ENCODE results near the gene EXO1. TPM values are rescaled to one million over a fixed set of nuclear protein-coding genes. Genes with fewer than 3 reads are reported as not detected.
"Not testable (repeated sequence)": the region's sequence is repeated elsewhere in the genome, so short reads cannot be mapped to it uniquely, and the experiment has no call there.

EXO1 gene
- 1 to 10 TPM in 1 of 2 donors, under 1 TPM in 1; 0.24 to 1.1 TPM for total RNA-seq
- long read RNA-seq = 0 reads

DNA sequence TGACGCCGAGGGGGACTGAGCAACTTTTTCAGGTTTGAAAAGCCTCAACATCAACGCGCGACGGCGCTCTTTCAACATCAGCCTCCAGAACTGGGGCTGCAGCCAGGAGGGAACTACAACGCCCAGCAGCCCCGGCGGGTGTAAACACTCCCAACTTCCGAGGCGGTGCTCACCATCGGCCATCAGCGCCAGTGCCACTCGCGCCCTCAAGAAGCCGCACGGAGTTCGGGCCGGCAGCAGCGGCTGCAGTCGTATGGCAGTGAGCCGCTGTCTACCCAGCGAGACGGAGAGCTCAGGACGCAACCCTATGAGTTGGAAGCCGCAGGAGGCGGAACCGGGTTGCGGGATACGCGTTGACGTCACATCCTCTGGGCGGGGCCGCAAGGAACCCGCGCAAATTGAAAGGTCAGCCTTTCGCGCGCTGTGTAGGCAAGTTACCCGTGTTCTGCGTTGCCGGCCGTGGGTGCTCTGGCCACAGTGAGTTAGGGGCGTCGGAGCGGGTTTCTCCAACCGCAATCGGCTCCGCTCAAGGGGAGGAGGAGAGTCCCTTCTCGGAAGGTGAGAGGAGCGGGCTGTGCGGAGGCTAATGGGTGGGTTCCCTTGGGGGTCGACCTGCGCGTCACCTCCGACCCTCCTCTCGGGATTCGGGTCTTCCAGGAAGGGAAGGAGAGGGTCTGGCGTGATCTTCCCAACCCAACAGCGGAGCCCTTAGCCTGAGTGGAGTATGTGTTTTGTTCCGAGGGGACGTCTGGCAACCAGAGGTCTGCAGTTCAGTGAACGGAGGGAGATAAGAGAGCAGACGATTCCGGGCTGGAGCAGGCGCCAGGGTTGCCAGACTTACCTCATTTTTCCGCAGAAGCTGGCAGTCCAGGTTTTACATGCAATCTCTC is at the start of gene EXO1:
Gene EXO1 (plus strand): TSS at position 409 of the 890 bp plus-strand sequence. CDS start 2,222 bp downstream, outside the sequence.
- intact Hi-C loops (cut with DNase I) = no loop called here
- DNase-seq = peak; percentile 92
- peak; percentile 99 for ATAC-seq

DNA sequence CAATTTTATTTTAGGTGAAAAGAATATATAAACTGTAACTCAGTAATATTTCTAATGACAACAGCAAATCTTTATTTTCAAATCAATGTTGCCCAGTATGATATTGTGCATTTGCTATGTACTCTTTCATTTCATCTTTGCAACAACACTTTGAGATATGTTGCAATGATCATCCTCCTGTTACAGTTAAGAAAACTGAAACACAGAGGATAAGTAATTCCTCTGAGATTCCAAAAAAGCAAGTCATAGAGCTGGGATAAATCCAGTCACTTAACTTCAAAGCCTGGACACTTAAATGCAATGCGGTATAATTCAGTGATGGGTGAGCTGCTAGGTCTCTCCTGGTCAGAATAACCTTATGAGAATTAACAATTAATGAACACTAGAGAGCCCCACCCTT is 48.6 kb upstream of the EXO1 start:
- no peak for DNase-seq
- no peak for ATAC-seq
- intact Hi-C loops (cut with DNase I) = no loop called here

- ATAC-seq = no peak
- DNase-seq = no peak
- intact Hi-C loops (cut with DNase I) = no loop called here
Measured at GRCh38 chr1:241800640-241801039, 47.4 kb upstream of the EXO1 start.

DNA sequence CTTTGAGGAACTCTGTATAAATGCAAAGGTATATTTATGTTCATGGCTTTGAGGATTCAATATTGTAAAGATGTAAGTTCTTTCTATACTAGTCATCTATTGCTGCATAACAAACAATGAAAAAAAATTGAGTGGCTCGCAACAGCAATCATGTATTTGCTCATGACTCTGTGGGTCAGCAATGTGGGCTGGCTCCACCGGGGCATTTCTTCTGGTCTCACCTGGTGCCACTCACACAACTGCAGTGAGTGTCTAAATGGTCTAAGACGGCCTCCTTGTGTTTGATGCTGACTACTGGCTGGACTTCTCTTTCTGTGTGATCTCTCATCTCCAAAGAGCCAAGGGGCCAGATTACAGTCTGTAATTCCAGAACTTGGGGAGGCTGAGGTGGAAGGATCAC is 45.1 kb upstream of the EXO1 start:
- DNase-seq = no peak
- intact Hi-C loops (cut with DNase I) = no loop called here
- ATAC-seq = no peak

DNA sequence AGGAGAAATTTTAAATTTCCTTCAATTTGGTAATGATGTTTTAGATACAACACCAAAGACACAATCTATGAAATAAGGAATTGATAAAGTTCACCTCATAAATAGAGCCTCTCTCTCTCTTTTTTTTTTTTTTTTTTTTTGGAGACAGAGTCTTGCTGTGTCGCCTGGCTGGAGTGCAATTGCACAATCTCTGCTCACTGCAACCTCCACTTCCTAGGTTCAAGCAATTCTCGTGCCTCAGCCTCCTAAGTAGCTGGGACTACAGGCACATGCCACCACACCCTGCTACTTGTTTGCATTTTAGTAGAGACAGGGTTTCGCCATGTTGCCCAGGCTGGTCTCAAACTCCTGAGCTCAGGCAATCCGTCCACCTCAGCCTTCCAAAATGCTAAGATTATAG is 43.3 kb upstream of the EXO1 start:
- DNase-seq; intact Hi-C loops (cut with DNase I); ATAC-seq: not testable (repeated sequence)

DNA sequence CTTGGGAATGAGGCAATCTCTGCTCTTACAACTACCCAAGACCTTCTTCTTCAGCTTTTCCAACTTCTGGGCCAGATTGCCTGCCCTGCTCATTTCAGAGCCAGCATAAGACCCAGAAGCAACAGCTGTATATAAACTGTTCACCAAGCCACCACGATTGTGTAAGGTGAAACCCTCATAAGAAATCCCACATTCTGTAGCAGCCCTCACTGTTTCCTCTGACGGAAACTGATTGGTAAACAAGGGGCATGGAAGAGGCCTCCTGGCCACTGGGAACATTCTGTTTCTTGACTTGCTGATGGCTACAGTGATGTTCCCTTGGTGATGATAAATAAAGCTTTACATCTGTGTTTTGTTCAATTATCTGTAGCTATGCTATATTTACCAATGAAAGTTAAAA is 39.7 kb upstream of the EXO1 start:
- intact Hi-C loops (cut with DNase I) = no loop called here
- ATAC-seq (no peak), DNase-seq (no peak)

DNA sequence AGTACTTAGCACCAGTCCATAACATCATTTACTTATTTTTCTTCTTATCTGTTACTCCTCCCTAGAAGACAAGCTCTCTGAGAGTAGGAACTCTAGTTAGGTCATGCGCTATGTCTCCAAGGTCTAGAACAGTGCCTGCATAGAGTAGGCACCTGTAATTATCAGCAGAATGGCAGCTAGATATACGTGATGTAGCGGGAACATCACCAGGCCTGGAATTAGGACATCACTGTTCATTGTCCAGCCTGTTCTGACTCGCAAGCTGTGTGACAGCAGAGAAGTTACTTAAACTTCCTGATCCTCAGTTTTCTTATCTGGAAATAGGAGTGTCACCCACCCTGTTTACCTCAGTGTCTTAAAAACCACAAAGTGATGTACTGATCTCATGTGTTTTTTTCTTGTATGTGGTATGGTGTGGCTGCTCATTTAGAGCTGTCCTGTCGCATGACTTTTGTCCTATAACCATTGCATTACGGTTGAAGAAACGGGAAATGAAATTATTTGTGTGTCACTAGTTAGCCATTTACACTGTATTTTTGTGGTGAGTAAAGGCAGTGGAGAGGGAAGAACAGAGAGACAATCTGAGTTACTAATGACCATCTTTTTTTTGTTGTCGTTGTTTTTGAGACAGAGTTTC is 37.1 kb upstream of the EXO1 start:
- ATAC-seq = no peak
- no peak for DNase-seq
- intact Hi-C loops (cut with DNase I) = no loop called here

DNA sequence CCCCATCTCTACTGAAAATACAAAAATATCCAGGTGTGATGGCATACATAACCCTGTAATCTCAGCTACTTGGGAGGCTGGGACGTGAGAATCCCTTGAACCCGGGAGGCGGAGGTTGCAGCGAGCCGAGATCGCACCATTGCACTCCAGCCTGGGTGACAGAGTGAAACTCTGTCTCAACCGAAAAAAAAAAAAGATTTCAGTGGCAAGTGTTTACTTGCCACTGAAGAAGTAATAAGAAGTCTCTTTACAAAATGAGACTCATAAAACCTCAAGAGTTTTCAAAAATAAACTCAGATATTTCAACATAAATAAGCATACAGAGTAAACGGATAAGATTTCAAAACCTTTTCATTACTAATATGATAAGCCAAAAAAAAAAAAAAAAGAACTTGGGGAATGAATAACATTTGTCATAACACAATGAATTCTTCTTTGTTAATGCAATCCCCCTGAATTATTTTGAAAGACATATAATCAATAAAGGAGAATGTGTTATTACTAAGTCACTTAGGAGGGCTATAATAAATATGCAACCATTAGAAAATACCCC is 34.2 kb upstream of the EXO1 start:
- no peak for DNase-seq
- no peak for ATAC-seq
- intact Hi-C loops (cut with DNase I) = no loop called here

DNA sequence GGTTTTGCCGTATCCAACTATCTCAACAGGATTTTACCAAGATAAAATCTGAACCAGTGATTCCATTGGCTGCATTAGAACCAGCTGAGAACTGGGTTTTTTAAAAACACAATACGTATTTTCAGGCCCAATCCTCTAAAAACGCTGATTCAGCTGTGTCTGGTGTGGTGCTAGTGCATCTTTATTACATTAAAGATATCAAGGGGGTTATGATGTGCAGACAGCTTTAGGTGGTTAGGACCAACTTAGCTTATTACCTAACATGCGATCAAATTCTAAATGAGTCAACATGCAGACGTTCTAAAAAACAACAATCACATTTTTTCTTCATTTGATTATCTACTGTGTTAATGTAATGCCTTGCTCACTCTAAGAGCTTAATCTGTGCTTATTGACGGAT is 32.0 kb upstream of the EXO1 start:
- no peak for DNase-seq
- ATAC-seq = no peak
- intact Hi-C loops (cut with DNase I) = no loop called here

DNA sequence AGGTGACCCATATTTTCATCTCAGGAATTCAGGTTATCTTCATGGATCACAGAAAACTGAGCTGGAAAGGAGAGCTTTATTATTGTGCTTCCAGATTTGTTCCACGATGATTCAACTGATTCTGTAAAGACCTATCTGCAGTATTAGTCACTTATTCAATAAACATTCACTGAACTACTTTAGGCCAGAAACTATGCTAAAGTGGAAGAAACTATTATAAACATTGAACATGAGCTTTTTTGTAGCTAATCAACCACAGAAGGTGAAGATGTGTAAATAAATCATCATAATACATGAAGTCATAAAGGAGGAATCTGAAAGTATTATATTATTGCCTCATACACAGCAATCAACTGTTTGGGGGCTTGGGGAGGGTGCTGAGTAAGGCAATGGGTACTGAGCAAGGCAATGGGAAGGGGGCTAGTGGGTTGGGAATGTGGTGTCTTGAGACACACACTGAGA is 30.6 kb upstream of the EXO1 start:
- ATAC-seq = no peak
- intact Hi-C loops (cut with DNase I) = no loop called here

GRCh38 chr1:241817956-241818612 is 29.9 kb upstream of the EXO1 start:
- no peak for DNase-seq

More for the DNA sequence above, 30.6 kb upstream of the EXO1 start:
- no peak for DNase-seq

DNA sequence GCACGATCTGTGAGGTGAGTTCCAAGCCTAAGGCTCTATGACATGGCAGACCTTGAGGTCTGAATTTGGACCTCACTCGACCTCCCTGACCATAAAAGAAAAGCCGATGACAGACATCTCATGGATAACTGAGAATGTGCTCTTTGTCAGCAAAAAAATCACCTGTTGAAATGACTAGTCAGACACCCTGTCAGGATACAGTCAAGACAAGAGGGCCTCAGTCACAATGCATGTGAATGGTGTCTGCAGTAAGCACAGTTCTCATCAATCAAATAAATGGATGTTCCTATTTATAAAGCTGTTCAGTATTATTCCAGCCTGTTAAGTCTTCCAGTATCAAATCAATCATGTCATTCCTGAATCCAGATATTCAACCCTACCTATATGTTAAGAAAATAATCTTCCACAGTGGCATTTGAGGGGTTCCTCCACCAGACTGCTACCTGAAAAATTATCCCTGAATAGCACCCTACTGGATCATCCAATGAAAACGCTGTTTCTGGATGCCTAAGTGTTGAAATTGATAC is 28.6 kb upstream of the EXO1 start:
- DNase-seq (no peak), ATAC-seq (no peak)
- intact Hi-C loops (cut with DNase I) = no loop called here

More at GRCh38 chr1:241817956-241818612, 29.9 kb upstream of the EXO1 start:
- intact Hi-C loops (cut with DNase I) = no loop called here
- no peak for ATAC-seq

GRCh38 chr1:241821363-241821762 is 26.6 kb upstream of the EXO1 start:
- ATAC-seq (no peak), DNase-seq (no peak)
- intact Hi-C loops (cut with DNase I) = no loop called here

- ATAC-seq (no peak), DNase-seq (no peak)
- intact Hi-C loops (cut with DNase I) = no loop called here
Measured at GRCh38 chr1:241822846-241823245, 25.2 kb upstream of the EXO1 start.

DNA sequence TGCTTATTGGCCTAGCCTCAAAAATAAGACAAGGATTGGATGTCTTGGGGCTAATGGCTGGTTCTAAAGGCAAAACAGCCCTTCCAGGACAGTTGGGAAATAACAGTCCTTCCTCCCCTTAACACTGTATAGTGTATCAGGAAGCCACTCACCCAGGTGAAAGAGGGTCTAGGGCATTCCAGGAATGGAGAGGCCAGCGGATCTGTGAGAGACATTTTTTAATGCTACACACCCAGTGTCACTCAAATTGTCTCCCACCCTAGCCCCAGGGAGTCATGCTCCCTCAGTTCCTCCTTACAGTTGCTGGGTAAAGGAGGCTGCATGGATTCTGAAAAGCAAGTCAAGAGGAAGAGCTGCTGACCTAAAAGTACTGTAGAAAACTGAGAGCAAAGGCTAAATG is 24.1 kb upstream of the EXO1 start:
- DNase-seq (no peak), ATAC-seq (no peak)
- intact Hi-C loops (cut with DNase I) = no loop called here

DNA sequence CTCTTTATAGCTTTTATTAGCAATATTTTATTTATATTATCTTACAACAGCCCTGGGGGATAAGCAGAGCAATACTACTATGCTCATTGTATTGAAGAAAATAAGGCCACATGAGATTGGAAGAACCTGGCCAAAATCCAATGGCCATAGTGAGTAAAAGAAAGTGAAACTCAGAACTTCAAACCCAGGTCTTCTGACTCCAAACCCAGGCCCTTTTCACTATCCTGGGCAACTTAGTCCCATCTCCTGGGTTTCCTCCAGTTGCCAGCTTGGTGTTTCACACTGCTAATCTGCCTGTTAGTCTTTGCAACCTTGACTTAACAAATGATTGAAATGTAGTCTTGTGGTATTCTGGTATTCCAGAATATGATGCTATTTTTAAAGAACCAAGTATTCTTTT is 22.4 kb upstream of the EXO1 start:
- ATAC-seq (no peak), DNase-seq (no peak)
- intact Hi-C loops (cut with DNase I) = no loop called here

DNA sequence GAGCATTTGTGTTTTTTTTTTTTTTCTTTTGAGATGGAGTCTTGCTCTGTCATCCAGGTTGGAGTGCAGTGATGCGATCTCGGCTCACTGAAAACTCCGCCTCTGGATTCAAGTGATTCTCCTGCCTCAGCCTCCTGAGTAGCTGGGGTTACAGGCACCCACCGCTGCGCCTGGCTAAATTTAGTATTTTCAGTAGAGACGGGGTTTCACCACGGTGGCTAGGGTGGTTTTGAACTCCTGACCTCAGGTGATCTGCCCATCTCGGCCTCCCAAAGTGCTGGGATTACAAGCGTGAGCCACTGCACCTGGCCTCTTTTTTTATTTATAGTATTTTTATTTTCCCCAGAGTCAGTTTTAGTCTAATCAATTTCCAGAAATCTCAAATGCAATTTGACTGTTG is 21.4 kb upstream of the EXO1 start:
- DNase-seq; ATAC-seq; intact Hi-C loops (cut with DNase I): not testable (repeated sequence)

GRCh38 chr1:241827264-241827663 is 20.7 kb upstream of the EXO1 start:
- intact Hi-C loops (cut with DNase I) = no loop called here
- ATAC-seq = peak; percentile 25 to 38

GRCh38 chr1:241828463-241829021 is 19.5 kb upstream of the EXO1 start:
- intact Hi-C loops (cut with DNase I) = no loop called here
- ATAC-seq = peak; percentile 53 to 57
- no peak for DNase-seq

More at GRCh38 chr1:241827264-241827663, 20.7 kb upstream of the EXO1 start:
- no peak for DNase-seq
